ENCODE results near the gene HID1.
"Not testable (repeated sequence)": the region's sequence is repeated elsewhere in the genome, so short reads cannot be mapped to it uniquely, and the experiment has no call there.

Gene HID1, protein sequence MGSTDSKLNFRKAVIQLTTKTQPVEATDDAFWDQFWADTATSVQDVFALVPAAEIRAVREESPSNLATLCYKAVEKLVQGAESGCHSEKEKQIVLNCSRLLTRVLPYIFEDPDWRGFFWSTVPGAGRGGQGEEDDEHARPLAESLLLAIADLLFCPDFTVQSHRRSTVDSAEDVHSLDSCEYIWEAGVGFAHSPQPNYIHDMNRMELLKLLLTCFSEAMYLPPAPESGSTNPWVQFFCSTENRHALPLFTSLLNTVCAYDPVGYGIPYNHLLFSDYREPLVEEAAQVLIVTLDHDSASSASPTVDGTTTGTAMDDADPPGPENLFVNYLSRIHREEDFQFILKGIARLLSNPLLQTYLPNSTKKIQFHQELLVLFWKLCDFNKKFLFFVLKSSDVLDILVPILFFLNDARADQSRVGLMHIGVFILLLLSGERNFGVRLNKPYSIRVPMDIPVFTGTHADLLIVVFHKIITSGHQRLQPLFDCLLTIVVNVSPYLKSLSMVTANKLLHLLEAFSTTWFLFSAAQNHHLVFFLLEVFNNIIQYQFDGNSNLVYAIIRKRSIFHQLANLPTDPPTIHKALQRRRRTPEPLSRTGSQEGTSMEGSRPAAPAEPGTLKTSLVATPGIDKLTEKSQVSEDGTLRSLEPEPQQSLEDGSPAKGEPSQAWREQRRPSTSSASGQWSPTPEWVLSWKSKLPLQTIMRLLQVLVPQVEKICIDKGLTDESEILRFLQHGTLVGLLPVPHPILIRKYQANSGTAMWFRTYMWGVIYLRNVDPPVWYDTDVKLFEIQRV
- total RNA-seq = 0 to 2.3 (median 0) reads per million in 17 experiments

DNA sequence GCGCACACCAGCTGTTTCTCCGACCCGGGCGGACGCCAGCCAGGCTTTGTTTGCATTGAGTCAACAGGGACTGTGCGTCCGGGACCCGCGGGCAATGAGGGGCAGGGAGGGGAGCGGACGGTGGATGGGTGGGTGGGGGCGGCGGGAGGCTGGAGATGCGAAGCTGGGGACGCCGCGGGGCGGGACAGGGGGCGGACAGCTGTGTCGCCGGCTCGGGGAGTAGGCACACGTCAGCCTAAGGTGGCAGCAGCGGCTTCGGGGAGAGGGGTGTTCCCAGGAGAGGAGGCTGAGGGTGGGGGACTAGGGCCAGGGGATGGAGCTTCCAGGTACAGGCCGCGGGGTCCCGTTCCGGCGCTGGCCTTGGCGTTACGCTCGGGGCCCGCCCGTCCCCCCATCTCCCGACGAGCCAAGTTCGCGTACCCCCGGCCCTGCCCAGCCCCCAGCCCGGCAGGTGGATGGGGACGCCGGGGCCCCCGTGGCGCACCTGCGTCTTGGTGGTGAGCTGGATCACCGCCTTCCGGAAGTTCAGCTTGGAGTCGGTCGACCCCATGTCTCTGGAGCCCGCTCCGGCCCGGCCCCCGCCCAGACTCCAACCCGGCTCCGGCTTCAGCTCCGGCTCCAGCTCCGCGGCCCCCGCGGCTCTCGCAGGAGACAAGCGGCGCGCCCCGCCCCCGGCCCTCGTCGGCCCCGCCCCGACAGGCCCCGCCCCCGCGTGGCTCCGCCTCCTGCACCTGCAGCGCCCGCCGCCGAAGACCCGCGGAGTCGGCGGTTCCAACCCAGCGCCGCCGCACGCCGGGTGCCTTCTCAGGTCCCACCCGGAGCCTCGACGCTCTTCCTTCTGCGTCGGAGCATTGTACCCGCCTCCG, at the start of gene HID1:
TSS of gene HID1 (minus strand) at position 653 of the 866 bp plus-strand sequence. CDS start at position 550, 103 bp downstream.
- DNase-seq = peak in 2 of 4 experiments; percentile 47 to 54

DNA sequence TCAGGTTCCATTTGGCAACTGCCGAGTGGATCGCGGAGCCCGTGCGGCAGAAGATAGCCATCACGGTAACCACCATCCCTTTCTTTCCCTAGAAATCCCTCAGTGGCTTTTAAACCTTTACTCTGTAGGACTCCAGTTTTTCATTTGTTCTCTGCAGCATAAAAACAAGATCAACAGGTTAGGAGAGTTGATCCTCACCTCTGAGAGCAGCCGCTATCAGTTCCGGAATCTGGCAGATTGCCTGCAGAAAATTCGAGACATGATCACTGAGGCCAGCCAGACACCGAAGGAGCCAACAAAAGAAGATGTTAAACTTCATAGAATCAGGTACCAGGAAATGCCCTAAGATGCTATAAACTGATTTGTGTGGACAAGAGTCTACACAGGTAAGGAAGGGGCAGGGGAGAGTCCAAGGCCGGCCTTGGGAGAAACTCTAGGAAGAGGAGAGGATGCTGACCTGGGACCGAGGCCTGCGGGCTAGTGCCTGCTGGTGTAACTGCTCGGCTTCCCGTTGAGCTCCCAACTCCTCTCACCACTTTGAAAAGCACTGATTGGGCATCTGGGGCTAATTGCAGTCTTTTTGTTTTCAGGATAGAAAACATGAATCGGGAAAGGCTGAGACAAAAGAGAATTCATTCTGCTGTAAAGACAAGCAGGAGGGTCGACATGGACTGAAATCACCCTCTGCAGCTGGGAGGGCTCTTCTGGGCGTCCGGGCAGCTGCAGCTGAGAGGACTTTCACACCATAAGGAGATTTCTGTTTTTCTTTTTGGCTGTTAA, 48.0 kb upstream of the HID1 start:
- DNase-seq = no peak

DNA sequence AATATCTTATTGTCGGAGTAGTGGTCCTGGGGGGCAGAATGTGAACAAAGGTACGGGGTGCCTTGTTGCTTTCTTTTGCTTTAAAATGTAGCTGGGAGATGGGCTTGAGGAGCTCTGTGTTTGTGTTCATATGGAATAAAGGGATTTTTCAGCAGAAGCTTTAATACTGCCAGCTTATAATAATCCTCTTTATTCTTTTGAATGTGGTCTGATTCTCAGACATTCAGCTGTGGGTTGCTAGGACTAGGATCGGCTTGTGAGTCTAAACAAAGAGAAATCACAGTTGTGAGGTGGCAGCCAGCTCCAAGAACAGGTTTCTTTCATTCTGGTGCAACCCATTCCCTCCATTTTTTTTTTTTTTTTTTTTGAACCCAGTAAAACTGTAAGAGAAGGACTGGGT, 47.2 kb upstream of the HID1 start:
- no peak for DNase-seq

DNA sequence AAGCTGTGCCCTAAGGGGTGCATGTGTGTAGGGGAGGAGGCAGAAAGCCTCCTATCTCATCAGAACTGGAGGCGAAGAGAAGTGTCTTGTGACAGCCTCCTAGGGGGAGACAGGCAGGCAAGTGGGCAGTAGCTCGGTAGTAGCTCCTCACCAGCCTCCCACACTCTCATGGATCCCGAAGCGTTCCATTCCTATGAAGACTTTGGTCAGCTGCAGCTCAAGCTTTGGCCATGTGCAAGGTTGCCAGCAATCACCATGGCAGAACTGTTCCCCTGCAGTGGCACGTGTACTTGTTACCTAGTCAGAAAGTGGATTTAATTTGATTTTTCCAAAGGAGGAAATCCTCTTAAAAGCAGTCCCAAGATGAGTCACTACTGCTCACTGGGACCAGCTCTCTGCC, 46.6 kb upstream of the HID1 start:
- DNase-seq = no peak

DNA sequence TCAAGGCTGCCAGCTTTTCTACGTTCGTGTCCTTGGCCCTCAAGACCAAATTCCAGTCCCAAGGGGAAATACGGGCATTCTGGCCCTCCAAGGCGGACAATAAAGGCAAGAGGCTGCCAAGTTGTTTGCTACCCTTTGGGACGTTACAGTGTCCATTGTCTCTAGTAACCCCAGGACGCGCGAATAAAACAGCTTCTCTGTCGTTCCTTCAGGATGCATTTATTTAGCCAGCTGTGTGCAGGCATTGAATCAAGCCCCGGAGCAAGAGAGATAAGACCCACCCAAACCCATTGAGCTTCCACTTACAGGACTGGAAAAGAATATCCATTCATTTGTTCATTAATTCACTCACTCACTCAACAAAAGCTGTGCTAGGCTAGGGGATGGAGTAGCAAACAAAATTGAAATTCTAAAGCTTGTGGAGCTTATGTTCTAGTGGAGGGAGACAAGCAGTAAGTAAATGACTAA, 40.6 kb upstream of the HID1 start:
- DNase-seq = no peak

DNA sequence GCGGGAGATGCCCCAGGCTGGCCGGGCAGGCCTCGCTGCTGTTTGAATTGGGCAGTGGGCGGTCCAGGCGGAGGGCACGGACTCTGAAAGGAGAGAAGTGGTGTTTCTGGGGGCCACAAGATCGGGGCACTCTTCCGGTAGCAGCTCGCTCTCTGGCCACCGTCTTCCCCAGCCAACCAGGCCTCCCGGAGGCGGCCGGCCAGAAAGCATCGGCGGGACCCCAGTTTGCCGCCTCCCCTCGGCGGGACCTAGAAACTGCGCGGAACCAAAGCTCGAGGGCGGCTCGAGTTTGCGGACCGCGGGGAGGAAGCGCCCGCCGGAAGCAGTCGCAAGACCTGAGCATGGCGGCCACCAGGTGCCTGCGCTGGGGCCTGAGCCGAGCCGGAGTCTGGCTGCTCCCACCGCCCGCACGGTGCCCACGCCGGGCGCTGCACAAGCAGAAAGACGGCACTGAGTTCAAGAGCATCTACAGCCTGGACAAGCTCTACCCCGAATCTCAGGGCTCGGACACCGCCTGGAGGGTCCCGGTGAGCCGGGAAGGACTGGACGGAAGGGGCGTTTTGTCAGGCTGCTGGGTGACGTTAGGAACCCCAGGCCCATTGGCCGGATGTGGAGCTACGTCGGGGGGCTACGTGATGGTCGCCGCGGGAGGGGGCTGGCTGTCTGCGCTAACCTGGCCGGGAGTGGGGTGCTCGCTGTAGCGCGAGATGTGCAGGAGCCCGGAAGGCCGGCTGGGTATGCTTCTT, 40.0 kb upstream of the HID1 start, which contains the start of gene MRPL58:
TSS of gene MRPL58 (plus strand) at position 325 of the 746 bp plus-strand sequence. CDS start at position 342, 17 bp downstream.
- peak; percentile 86 to 94 (median 90) for DNase-seq

DNA sequence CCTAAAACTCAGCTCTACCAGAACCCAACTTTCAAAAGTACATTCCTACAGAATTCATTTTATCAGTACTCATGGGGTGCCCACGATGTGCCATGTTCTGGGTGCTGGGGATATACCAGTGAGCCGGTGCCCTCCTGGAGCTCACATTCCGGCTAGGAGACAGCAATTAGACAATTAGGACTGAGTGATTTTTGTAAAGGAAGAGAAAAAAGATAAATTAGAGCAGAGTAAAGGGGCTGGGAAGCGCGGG, 39.5 kb upstream of the HID1 start:
- no peak for DNase-seq

DNA sequence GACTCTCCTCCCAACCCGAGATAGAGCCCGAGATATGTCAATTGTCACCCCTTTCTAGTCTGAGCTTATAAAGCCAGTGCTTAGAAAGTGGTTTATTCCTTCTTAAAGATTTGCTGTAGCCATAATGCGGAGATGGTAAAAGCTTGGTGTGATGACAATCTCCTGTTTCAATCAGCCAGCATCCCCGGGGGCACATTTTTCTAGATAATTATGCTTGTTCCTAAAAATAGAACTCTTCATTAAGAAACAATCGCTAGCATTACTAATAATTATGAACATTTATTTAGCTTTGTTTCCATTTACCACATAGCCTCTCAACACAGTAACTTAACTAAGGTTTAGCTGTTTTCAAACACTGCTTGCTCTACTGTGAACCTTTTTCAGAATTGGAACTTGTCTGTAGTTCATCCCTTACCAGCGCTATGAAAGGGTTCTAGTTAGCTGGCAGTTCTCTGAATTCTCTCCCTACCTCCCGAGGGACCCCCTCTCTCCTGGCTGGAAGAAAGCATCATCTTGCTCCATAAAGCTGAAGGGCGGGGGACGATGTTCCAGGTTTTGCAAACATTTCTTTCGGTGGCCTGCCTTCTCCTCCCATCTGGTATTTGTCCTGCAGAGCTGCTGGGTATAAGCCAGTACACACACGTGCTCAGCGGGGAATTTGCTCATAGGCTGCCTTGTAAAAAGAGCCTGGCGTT, 39.0 kb upstream of the HID1 start:
- DNase-seq = no peak

DNA sequence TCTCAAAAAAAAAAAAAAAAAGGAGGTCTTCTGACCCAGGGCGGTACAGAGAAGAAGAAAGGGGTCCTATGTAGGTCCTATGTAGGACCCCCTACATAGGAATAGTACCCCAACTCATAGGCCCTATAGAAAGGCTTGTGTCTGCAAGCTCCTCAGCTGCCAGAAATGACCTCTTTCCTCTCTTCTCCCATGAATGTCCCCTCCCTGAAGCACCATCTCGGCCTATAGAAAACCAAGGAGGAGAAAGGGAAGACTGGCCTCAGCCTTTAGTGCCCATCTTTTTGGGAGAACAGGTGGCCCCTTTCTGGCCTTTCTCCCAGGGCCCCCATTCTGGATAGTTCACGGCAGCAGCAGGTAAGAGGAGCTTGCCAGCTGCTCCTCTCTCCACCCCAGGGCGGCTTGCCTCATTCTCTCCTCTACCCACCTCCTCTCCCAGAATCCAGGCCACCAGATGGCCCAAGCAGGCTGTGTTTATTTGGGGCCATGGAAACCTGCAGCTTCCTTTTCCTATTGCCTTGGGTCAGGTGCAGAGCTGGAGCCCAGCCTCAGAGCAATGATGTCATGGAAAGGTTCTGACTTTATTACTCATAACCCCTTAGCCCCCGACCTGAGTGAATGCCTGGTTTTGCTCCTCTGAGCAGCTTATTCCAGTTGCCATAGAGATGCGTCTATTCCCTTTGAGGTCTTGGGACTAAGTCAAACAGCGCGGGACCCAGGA, 38.3 kb upstream of the HID1 start:
- peak in 2 of 4 experiments; percentile 25 to 40 for DNase-seq

DNA sequence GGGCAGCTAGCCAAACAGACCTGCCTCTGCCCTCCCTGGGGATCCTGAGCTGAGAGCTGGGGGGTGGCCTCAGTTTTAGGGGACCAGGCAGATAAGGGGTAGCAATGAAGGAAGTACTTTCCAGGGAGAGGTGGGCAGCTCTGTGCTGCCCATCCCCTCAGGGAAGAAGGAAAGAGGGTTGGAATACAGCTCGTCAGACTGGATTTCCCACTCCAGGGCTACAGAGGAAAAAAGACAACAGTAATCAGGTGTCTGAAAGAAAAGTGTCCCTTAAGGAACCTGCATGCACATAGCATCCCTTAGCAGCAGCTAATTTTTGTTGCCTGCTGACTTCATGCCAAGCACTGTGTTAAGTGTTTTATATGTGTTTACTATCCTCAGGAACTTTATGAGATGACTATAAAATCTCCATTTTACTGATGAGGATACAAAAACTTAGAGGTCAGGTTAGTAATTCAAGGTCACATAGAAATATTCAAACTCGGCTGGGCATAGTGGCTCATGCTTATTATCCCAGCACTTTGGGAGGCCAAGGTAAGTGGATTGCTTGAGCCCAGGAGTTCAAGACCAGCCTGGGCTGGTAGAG, 36.7 kb upstream of the HID1 start:
- DNase-seq = no peak

DNA sequence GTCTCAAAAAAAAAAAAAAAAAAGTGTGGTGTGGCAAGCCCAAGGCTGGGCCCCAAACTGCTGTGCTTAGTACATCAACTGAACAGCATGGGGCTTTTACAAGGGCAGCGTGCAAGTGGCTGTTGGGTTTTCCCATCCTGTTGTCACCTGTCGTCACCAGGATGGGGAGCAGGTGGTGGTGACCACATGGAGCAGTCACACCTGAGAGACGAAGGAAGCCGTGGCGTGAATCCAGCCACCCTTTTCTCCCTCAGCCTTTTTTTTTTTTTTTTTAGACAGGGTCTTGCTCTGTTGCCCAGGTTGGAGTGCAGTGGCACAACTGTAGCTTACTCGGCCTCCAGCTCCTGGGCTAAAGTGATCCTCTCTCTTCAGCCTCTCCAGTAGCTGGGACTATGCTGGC, 35.8 kb upstream of the HID1 start:
- no peak for DNase-seq

DNA sequence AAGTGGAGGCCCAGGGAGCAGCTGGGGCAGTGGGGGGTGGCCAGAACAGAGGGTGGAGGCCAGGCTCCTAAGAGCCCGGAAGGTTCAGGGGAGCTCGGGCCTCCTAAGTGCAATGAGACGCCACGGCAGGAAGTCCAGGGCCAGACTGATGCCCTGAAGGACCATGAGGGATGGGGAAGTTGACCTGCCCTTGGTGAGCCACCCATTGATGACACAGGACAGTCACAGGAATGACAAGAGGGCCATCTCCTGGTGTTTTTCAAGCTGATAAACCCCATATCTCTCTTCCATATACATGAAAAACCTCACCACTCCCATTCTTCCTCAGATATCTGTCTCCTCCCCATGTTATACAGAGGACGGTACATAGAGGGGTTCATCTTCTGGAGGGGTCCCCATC, 34.1 kb upstream of the HID1 start:
- peak; percentile 40 to 71 (median 64) for DNase-seq

DNA sequence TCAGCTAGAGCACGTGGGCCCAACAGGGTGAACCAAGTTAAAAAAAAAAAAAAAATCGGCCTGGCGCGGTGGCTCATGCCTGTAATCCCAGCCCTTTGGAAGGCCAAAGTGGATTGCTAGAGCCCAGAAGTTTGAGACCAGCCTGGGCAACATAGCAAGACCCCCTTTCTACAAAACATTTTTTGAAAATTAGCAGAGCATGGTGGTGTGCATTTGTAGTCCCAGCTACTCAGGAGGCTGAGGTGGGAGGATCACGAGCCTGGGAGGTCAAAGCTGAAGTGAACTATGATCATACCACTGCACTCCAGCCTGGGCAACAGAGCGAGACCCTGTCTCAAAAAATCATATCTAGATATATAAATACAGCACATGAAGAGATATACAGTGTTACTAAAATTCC, 33.5 kb upstream of the HID1 start:
- not testable (repeated sequence) for DNase-seq

DNA sequence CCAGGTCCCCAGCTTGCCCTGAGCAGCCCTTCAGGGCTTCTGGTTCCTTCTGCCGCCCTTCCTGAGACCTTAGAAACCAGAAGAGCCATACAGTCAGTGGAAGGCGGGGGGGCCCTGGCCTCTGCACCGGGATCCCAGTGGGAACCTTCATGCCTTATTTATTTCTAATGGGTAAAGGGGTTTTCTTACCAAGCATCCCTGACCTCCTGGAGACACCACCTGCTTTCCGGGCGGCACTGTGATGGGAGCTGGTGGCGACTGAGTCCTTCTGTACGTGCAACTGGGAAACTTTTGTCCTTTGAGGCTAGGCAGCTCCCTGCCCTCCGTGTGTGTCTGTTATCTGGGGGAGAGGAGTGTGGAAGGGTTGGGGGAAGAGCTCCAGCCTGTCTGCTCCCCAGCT, 32.7 kb upstream of the HID1 start:
- no peak for DNase-seq

DNA sequence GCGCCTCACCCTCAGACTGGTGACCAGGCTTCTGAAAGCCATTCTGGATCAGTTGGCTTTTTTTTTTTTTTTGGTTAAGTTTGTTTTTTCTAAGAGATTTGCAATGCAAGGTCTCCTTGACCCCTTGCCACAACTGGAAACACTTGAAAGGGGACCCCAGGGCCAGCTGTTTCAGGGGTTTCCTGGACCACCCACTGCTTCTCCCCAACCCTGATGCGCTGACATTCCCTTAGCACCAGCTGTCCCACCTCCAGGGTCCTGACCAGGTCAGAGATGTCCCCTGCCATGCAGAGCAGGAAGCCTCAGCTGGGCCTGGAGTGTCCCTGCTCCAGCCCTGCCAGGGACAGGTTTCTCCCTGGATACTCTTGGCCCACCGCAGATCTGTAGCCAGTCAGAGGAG, 31.8 kb upstream of the HID1 start:
- DNase-seq = no peak

DNA sequence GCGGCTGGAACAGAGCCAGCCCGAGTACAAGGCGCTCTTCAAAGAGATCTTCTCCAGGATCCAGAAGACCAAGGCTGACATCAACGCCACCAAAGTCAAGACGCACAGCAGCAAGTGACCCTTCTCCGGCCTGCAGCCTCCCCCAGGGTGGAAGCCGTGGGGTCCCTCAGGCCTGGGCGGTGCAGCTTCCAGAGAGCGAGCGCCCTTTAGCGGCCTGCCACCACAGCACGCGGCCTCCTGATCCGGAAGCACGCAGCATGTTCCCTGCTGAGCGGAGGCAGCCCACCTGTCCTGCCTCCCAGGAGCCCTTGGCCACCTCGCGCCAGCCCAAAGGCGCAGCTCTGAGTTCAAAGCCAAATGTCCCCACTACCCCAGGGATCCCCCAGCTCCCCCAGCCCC, 31.4 kb upstream of the HID1 start:
- no peak for DNase-seq

DNA sequence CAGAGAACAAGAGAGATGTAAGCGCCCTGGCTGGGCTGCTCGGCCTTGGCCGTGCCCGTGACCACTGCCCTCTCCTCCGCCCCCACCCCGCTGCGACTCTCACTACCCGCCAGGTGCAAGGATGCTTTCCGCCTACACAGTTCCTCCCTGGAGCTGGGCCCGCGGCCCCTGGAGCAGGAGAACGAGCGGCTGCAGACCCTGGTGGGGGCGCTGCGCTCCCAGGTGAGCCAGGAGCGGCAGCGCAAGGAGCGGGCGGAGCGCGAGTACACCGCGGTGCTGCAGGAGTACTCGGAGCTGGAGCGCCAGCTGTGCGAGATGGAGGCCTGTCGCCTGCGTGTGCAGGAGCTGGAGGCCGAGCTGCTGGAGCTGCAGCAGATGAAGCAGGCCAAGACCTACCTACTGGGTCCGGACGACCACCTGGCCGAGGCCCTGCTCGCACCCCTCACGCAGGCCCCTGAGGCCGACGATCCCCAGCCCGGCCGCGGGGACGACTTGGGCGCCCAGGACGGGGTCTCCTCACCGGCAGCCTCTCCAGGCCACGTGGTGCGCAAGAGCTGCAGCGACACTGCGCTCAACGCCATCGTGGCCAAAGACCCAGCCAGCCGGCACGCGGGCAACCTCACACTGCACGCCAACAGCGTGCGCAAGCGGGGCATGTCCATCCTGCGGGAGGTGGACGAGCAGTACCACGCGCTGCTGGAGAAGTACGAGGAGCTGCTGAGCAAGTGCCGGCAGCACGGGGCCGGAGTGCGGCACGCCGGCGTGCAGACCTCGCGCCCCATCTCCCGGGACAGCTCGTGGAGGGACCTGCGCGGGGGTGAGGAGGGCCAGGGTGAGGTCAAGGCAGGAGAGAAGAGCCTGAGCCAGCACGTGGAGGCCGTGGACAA, 30.8 kb upstream of the HID1 start:
- DNase-seq = no peak
